HL-60 (cell line): ENCODE measurements around the gene SLC7A1.

Experiments
- DNase-seq, 2 experiments: peaks; one replicate each; pipeline ENCODE4 v3.0.0-alpha.2; 2010 to 2020; ENCODE audit warnings: low read depth in 1 of 2, low spot score in 1 of 2
- H3K27ac ChIP-seq: fragments of 250-450 bp; sonication (Bioruptor Pico); replicated peaks from 2 replicates; pipeline ENCODE4 v1.5.1; 2020; ENCODE audit warnings: mild to moderate bottlenecking, moderate library complexity
- H3K27me3 ChIP-seq: fragments of 250-450 bp; sonication (Bioruptor Pico); 2 replicates; pipeline ENCODE4 v1.5.1; 2021; ENCODE audit warnings: mild to moderate bottlenecking, moderate library complexity; ENCODE audit not compliant: insufficient read depth, poor library complexity, severe bottlenecking
- H3K4me3 ChIP-seq: replicated peaks from 2 replicates; pipeline ENCODE4 v1.5.1; 2011; ENCODE audit warnings: mild to moderate bottlenecking, control low read depth, low read length; ENCODE audit not compliant: insufficient read depth
- GABPA ChIP-seq: IDR thresholded peaks from 2 replicates; pipeline ENCODE4 v1.6.1; 2012; ENCODE audit warnings: low read depth
- POLR2AphosphoS5 ChIP-seq: IDR thresholded peaks from 2 replicates; pipeline ENCODE4 v1.6.1; 2012; ENCODE audit warnings: low read depth
- SPI1 ChIP-seq: IDR thresholded peaks from 2 replicates; pipeline ENCODE4 v1.6.1; 2012; ENCODE audit warnings: low read depth, mild to moderate bottlenecking, borderline replicate concordance
- TF ChIP-seq, protein P1 (sequence below): IDR thresholded peaks from 2 replicates; pipeline ENCODE4 v1.6.1; 2012; ENCODE audit warnings: low read depth; ENCODE audit not compliant: insufficient replicate concordance
- TF ChIP-seq, protein P2 (sequence below): IDR thresholded peaks from one replicate; pipeline ENCODE4 v1.5.1; 2011; ENCODE audit warnings: low read length, control low read depth, inconsistent platforms; ENCODE audit not compliant: insufficient read depth

SLC7A1 gene

DNA sequence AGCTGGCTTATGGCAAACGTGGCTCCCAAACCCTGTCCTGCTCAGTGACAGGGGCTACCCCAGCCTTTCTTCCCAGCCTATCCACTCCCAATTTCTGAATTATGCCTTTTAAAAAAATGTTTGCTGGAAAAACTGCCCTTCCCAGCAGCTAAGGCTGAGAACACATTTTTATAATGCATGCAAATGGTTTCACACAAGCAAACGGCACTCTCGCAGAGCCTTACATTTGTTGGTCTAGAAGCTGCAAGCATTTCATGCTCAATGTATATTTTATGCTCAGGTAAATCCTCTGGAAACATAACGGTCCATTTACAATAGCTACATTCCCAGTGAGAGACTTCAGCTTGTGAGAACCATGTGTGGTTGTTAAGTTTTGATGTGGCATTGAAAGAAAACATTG, 61.4 kb downstream of the SLC7A1 start:
- TF ChIP-seq, protein P1, sequence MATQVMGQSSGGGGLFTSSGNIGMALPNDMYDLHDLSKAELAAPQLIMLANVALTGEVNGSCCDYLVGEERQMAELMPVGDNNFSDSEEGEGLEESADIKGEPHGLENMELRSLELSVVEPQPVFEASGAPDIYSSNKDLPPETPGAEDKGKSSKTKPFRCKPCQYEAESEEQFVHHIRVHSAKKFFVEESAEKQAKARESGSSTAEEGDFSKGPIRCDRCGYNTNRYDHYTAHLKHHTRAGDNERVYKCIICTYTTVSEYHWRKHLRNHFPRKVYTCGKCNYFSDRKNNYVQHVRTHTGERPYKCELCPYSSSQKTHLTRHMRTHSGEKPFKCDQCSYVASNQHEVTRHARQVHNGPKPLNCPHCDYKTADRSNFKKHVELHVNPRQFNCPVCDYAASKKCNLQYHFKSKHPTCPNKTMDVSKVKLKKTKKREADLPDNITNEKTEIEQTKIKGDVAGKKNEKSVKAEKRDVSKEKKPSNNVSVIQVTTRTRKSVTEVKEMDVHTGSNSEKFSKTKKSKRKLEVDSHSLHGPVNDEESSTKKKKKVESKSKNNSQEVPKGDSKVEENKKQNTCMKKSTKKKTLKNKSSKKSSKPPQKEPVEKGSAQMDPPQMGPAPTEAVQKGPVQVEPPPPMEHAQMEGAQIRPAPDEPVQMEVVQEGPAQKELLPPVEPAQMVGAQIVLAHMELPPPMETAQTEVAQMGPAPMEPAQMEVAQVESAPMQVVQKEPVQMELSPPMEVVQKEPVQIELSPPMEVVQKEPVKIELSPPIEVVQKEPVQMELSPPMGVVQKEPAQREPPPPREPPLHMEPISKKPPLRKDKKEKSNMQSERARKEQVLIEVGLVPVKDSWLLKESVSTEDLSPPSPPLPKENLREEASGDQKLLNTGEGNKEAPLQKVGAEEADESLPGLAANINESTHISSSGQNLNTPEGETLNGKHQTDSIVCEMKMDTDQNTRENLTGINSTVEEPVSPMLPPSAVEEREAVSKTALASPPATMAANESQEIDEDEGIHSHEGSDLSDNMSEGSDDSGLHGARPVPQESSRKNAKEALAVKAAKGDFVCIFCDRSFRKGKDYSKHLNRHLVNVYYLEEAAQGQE, result no peak
- TF ChIP-seq, protein P2, sequence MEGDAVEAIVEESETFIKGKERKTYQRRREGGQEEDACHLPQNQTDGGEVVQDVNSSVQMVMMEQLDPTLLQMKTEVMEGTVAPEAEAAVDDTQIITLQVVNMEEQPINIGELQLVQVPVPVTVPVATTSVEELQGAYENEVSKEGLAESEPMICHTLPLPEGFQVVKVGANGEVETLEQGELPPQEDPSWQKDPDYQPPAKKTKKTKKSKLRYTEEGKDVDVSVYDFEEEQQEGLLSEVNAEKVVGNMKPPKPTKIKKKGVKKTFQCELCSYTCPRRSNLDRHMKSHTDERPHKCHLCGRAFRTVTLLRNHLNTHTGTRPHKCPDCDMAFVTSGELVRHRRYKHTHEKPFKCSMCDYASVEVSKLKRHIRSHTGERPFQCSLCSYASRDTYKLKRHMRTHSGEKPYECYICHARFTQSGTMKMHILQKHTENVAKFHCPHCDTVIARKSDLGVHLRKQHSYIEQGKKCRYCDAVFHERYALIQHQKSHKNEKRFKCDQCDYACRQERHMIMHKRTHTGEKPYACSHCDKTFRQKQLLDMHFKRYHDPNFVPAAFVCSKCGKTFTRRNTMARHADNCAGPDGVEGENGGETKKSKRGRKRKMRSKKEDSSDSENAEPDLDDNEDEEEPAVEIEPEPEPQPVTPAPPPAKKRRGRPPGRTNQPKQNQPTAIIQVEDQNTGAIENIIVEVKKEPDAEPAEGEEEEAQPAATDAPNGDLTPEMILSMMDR, result no peak
- no peak for TF ChIP-seq SPI1
- TF ChIP-seq GABPA, result no peak
- TF ChIP-seq POLR2AphosphoS5, result no peak
- no peak for DNase-seq
- H3K27me3 ChIP-seq, result no peaks in the 10 kb centered on the region
- H3K4me3 ChIP-seq, result no peak overlapping the region
- H3K27ac ChIP-seq, result no peak overlapping the region

GRCh38 chr13:29532821-29533220, 62.7 kb downstream of the SLC7A1 start:
- H3K27ac ChIP-seq, result no peak overlapping the region
- no peak overlapping the region for H3K4me3 ChIP-seq
- DNase-seq, result no peak
- TF ChIP-seq, protein P1, result no peak
- TF ChIP-seq SPI1, result no peak
- TF ChIP-seq, protein P2, result no peak
- TF ChIP-seq POLR2AphosphoS5, result no peak
- TF ChIP-seq GABPA, result no peak
- no peaks in the 10 kb centered on the region for H3K27me3 ChIP-seq

GRCh38 chr13:29532116-29532515, 63.4 kb downstream of the SLC7A1 start:
- no peak for DNase-seq
- H3K27ac ChIP-seq, result no peak overlapping the region
- TF ChIP-seq, protein P1, result no peak
- TF ChIP-seq POLR2AphosphoS5 (no peak), GABPA (no peak), SPI1 (no peak)
- TF ChIP-seq, protein P2, result no peak
- no peaks in the 10 kb centered on the region for H3K27me3 ChIP-seq
- no peak overlapping the region for H3K4me3 ChIP-seq
